Osteocyte (in vitro differentiated cells): ENCODE results near the gene SMC6. TPM values are rescaled to one million over a fixed set of nuclear protein-coding genes. Genes with fewer than 3 reads are reported as not detected.

Source experiments
- DNase-seq: peaks from one replicate; pipeline ENCODE4 v3.0.0; 2021; ENCODE audit warnings: mixed read lengths; ENCODE audit not compliant: unreplicated experiment; ENCODE audit errors: extremely low spot score
- H3K27ac Mint-ChIP-seq: one replicate; pipeline ENCODE4 v1.8.0; 2021; ENCODE audit warnings: mild to moderate bottlenecking, mixed read lengths; ENCODE audit not compliant: unreplicated experiment
- H3K27me3 Mint-ChIP-seq: one replicate; pipeline ENCODE4 v1.8.0; 2021; ENCODE audit warnings: mixed read lengths; ENCODE audit not compliant: unreplicated experiment
- H3K36me3 Mint-ChIP-seq: one replicate; pipeline ENCODE4 v1.8.0; 2021; ENCODE audit warnings: mixed read lengths; ENCODE audit not compliant: unreplicated experiment
- H3K4me1 Mint-ChIP-seq: one replicate; pipeline ENCODE4 v1.8.0; 2021; ENCODE audit warnings: mixed read lengths; ENCODE audit not compliant: unreplicated experiment
- H3K4me3 Mint-ChIP-seq: one replicate; pipeline ENCODE4 v1.8.0; 2021; ENCODE audit warnings: mild to moderate bottlenecking, moderate library complexity, mixed read lengths; ENCODE audit not compliant: unreplicated experiment
- H3K9me3 Mint-ChIP-seq: one replicate; pipeline ENCODE4 v1.8.0; 2021; ENCODE audit warnings: mixed read lengths; ENCODE audit not compliant: unreplicated experiment
- long read RNA-seq: library from polyadenylated mRNA; unstranded; transcript quantifications from one replicate; pipeline ENCODE4 v2.0.0, GENCODE V29; 2021
- total RNA-seq: library from RNA; stranded (reverse); gene quantifications from 2 replicates; pipeline ENCODE4 v1.2.1, GENCODE V29; 2021
- TF ChIP-seq, protein P1 (sequence below): fragments of 200-600 bp; sonication (generic); IDR thresholded peaks from 2 replicates; pipeline ENCODE4 v1.5.0; 2021; ENCODE audit warnings: antibody characterized with exemption, mild to moderate bottlenecking, moderate library complexity

The SMC6 gene, protein sequence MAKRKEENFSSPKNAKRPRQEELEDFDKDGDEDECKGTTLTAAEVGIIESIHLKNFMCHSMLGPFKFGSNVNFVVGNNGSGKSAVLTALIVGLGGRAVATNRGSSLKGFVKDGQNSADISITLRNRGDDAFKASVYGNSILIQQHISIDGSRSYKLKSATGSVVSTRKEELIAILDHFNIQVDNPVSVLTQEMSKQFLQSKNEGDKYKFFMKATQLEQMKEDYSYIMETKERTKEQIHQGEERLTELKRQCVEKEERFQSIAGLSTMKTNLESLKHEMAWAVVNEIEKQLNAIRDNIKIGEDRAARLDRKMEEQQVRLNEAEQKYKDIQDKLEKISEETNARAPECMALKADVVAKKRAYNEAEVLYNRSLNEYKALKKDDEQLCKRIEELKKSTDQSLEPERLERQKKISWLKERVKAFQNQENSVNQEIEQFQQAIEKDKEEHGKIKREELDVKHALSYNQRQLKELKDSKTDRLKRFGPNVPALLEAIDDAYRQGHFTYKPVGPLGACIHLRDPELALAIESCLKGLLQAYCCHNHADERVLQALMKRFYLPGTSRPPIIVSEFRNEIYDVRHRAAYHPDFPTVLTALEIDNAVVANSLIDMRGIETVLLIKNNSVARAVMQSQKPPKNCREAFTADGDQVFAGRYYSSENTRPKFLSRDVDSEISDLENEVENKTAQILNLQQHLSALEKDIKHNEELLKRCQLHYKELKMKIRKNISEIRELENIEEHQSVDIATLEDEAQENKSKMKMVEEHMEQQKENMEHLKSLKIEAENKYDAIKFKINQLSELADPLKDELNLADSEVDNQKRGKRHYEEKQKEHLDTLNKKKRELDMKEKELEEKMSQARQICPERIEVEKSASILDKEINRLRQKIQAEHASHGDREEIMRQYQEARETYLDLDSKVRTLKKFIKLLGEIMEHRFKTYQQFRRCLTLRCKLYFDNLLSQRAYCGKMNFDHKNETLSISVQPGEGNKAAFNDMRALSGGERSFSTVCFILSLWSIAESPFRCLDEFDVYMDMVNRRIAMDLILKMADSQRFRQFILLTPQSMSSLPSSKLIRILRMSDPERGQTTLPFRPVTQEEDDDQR
- 21.3 and 22.5 TPM in 2 replicates for total RNA-seq
- long read RNA-seq, full-length matches to known transcripts = 2 of 183 reads
- long read RNA-seq, partial matches to known transcripts = 167 of 183 reads
- long read RNA-seq, other reads (novel, unspliced or antisense) = 14 of 183 reads

DNA sequence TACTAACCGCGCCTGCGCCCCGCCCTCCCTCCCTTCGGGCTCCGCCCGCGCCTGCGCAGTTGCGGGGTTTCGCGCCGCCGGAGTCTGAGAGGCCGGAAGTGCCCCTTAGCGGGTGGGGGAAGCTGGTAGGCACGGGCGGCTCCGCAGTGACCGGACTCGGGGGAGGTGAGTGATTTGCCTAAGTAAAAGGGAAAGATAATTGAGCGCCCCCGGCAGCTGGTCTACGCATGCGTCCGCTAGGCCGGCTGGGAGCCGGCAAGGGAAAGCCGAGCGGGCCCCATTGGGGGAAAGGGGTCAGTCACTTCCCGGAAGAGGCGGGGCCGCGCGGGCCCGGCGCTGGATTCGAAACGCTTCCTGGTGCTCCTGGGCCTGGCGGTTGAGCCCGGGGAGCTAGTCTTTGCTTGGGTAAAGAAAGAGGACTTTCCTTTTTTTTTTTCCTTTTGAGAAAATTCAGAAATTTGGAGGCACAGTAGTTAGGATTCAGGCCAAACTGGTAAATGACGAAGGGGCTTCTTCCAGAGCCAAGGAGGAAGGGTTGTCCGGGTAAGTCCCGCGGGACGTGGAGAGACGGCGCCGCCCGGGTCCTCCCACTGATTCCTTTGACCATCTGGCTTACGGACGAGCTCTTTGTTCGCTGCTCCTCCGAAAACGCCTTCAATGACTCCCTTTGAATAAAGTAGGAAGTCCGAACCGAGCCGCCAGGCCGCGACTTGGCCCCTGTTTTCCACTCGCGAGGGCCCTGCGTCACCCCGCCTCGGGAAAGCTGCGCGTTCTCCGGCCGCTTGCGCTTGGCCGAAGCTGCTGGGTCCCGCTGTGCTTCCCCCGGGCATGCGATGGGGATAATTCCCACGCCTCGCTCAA is at the start of gene SMC6, which contains the start of gene GEN1:
TSS of gene SMC6 (minus strand) at position 8 of the 861 bp plus-strand sequence. CDS start 7,864 bp downstream, outside the sequence.
TSS of gene GEN1 (plus strand) at position 336 of the 861 bp plus-strand sequence. CDS start 5,806 bp downstream, outside the sequence.
- DNase-seq = peak; percentile 98
- H3K36me3 Mint-ChIP-seq = no peaks in the 10 kb centered on the region
- peaks cover 47% of the 10 kb centered on the region for H3K4me1 Mint-ChIP-seq

DNA sequence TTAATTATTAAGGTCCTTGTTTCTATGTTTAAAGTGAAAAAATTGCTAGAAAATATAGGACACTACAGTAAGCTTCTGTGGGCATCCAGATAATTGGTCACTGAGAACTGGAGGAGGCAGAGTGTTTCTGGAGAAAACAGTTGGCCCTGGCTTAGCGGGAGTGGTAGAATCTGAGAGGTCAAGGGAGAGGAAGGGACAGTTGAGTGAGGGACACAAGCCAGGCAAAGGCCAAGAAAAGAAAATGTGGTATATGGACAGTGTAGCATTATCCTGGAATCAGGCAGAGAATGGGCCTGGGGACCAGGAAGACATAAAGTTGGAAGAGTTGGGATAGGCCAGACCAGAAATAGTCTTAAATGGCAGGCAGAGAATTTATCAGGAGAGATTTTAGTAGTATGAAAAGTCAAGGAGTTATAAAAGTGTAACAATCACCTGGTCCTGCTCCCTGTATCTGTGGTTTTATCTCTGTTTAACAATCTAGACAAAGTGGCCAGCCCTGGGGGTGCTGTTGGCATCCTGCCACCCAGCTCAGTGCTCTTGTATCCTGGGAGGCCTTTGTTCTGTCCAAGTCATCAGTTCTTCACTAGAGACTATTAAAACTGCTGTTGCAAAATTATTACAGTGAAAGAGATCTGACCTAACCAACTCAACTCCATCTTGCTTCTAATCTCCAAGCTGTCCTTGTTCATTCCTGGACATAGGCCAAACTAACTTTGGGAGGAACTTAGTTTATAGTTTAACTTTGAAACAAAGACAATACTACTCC is 47.3 kb upstream of the SMC6 start:
- peak; percentile 60 for DNase-seq
- no peaks in the 10 kb centered on the region for H3K4me1 Mint-ChIP-seq

More for the DNA sequence above, at the start of gene SMC6, which contains the start of gene GEN1:
- Mint-ChIP-seq H3K27me3 (no peaks in the 10 kb centered on the region), H3K27ac (peak within 1 kb of the TSS; percentile 99), H3K9me3 (no peaks in the 10 kb centered on the region), H3K4me3 (peak within 1 kb of the TSS; percentile 95)
- TF ChIP-seq, protein P1, sequence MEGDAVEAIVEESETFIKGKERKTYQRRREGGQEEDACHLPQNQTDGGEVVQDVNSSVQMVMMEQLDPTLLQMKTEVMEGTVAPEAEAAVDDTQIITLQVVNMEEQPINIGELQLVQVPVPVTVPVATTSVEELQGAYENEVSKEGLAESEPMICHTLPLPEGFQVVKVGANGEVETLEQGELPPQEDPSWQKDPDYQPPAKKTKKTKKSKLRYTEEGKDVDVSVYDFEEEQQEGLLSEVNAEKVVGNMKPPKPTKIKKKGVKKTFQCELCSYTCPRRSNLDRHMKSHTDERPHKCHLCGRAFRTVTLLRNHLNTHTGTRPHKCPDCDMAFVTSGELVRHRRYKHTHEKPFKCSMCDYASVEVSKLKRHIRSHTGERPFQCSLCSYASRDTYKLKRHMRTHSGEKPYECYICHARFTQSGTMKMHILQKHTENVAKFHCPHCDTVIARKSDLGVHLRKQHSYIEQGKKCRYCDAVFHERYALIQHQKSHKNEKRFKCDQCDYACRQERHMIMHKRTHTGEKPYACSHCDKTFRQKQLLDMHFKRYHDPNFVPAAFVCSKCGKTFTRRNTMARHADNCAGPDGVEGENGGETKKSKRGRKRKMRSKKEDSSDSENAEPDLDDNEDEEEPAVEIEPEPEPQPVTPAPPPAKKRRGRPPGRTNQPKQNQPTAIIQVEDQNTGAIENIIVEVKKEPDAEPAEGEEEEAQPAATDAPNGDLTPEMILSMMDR = no peak

DNA sequence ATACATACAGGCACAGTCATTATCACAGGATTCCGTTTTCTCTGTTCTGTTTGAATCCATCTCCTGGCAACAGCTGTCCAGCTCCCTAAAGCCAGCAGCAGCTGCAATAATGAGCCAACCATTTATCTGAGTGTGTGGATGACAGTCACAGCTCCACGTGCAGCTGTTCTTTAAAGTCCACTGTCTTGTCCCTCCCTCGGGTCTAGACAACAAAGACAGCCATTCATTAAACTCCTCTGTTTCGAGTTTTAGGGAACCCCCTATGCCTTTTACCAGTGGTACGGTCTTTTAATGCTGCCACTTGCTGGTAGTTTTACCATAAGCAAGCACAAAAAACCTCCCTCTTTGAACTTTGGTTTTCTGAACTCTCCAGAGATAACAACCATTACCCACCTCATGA is 46.6 kb upstream of the SMC6 start:
- TF ChIP-seq, protein P1 = no peak
- Mint-ChIP-seq H3K4me1 (no peaks in the 10 kb centered on the region), H3K9me3 (no peaks in the 10 kb centered on the region), H3K4me3 (no peak overlapping the region), H3K36me3 (no peaks in the 10 kb centered on the region), H3K27me3 (peaks cover 34% of the 10 kb centered on the region), H3K27ac (no peak overlapping the region)
- no peak for DNase-seq

More for the DNA sequence above, 47.3 kb upstream of the SMC6 start:
- Mint-ChIP-seq H3K27ac (no peak overlapping the region), H3K9me3 (no peaks in the 10 kb centered on the region), H3K36me3 (no peaks in the 10 kb centered on the region), H3K4me3 (no peak overlapping the region), H3K27me3 (peaks cover 34% of the 10 kb centered on the region)
- TF ChIP-seq, protein P1 = no peak
